Activated naive CD4-positive, alpha-beta T cell treated with anti-CD3 and anti-CD28 coated beads, Interleukin-2, amount 50 U/mL, for 72 hours (primary cell): ENCODE measurements around the gene TRAK1. TPM values are rescaled to one million over a fixed set of nuclear protein-coding genes. Genes with fewer than 3 reads are reported as not detected.

ENCODE experiments used
- ATAC-seq, 2 donors: fragments of 150-1000 bp; cut with Tn5 transposase; 2 replicates each; pipeline ENCODE4 v1.10.0; 2021; ENCODE audit warnings: mild to moderate bottlenecking in 2 of 2, moderate library complexity in 2 of 2
- DNase-seq, 2 donors: peaks; one replicate each; pipeline ENCODE4 v3.0.0; 2021 to 2022; ENCODE audit warnings: low spot score in 2 of 2
- H3K27ac Mint-ChIP-seq, 2 donors: one replicate each; pipeline ENCODE4 v1.8.0; 2022; ENCODE audit warnings: mild to moderate bottlenecking in 2 of 2, mixed read lengths in 2 of 2
- H3K36me3 Mint-ChIP-seq, 2 donors: one replicate each; pipeline ENCODE4 v1.8.0; 2022; ENCODE audit warnings: mixed read lengths in 2 of 2
- H3K9me3 Mint-ChIP-seq, 2 donors: one replicate each; pipeline ENCODE4 v1.8.0; 2022; ENCODE audit warnings: mixed read lengths in 2 of 2
- total RNA-seq, 2 donors: library from RNA; stranded (reverse); gene quantifications; one replicate each; pipeline ENCODE4 v1.2.3, GENCODE V29; 2022

TRAK1 gene
- total RNA-seq, 2 donors from 2014 or later = 19.1 to 33.1 TPM

GRCh38 chr3:42216931-42217333 lies 125.8 kb downstream of the TRAK1 start:
- ATAC-seq = peak; percentile 32 to 34
- peaks cover under 1 to 14% of the 10 kb centered on the region in 2 donors for H3K36me3 Mint-ChIP-seq
- no peaks in the 10 kb centered on the region for H3K9me3 Mint-ChIP-seq
- H3K27ac Mint-ChIP-seq = peak overlapping the region; percentile 19 to 93
- DNase-seq = no peak

- Mint-ChIP-seq H3K27ac (no peak overlapping the region), H3K36me3 (peaks cover 13 to 18% of the 10 kb centered on the region in 2 donors), H3K9me3 (no peaks in the 10 kb centered on the region)
- ATAC-seq (no peak), DNase-seq (no peak)
These were observed 129.4 kb downstream of the TRAK1 start for GRCh38 chr3:42220436-42221121.

- no peak for DNase-seq
- Mint-ChIP-seq H3K27ac (no peak overlapping the region), H3K36me3 (peaks cover 6 to 13% of the 10 kb centered on the region in 2 donors), H3K9me3 (no peaks in the 10 kb centered on the region)
- no peak for ATAC-seq
These were observed 132.0 kb downstream of the TRAK1 start for GRCh38 chr3:42222942-42223693.

GRCh38 chr3:42224178-42224577 lies 133.0 kb downstream of the TRAK1 start:
- no peak for ATAC-seq
- no peaks in the 10 kb centered on the region for H3K9me3 Mint-ChIP-seq
- no peak for DNase-seq
- peaks cover 5 to 13% of the 10 kb centered on the region in 2 donors for H3K36me3 Mint-ChIP-seq
- H3K27ac Mint-ChIP-seq = no peak overlapping the region

GRCh38 chr3:42224658-42225421 lies 133.7 kb downstream of the TRAK1 start:
- no peak for DNase-seq
- Mint-ChIP-seq H3K9me3 (no peaks in the 10 kb centered on the region), H3K36me3 (peaks cover 5 to 13% of the 10 kb centered on the region in 2 donors), H3K27ac (no peak overlapping the region)
- no peak for ATAC-seq

- no peak for ATAC-seq
- no peak for DNase-seq
- Mint-ChIP-seq H3K27ac (no peak overlapping the region), H3K36me3 (peaks cover 5 to 13% of the 10 kb centered on the region in 2 donors), H3K9me3 (no peaks in the 10 kb centered on the region)
These were observed 134.6 kb downstream of the TRAK1 start for GRCh38 chr3:42225486-42226363.

GRCh38 chr3:42226470-42227425 lies 135.6 kb downstream of the TRAK1 start:
- peak overlapping the region in 1 of 2 donors; percentile 9 for H3K27ac Mint-ChIP-seq
- no peaks in the 10 kb centered on the region for H3K9me3 Mint-ChIP-seq
- ATAC-seq (no peak), DNase-seq (no peak)
- H3K36me3 Mint-ChIP-seq = peaks cover 5 to 13% of the 10 kb centered on the region in 2 donors

GRCh38 chr3:42228796-42229195 lies 137.6 kb downstream of the TRAK1 start:
- Mint-ChIP-seq H3K9me3 (no peaks in the 10 kb centered on the region), H3K36me3 (peaks cover 3 to 7% of the 10 kb centered on the region in 2 donors), H3K27ac (peak overlapping the region in 1 of 2 donors; percentile 44)
- DNase-seq = no peak
- no peak for ATAC-seq

GRCh38 chr3:42229266-42229941 lies 138.2 kb downstream of the TRAK1 start:
- peaks cover 0 to 1% of the 10 kb centered on the region in 2 donors for H3K36me3 Mint-ChIP-seq
- H3K9me3 Mint-ChIP-seq = no peaks in the 10 kb centered on the region
- ATAC-seq (no peak), DNase-seq (no peak)
- no peak overlapping the region for H3K27ac Mint-ChIP-seq

- no peaks in the 10 kb centered on the region for H3K9me3 Mint-ChIP-seq
- DNase-seq (no peak), ATAC-seq (no peak)
These were observed 139.0 kb downstream of the TRAK1 start for GRCh38 chr3:42229942-42230688.

GRCh38 chr3:42230860-42231259 lies 139.7 kb downstream of the TRAK1 start:
- H3K36me3 Mint-ChIP-seq = peaks cover 0 to 6% of the 10 kb centered on the region in 2 donors
- H3K9me3 Mint-ChIP-seq = no peaks in the 10 kb centered on the region
- ATAC-seq = no peak

More at GRCh38 chr3:42229942-42230688, 139.0 kb downstream of the TRAK1 start:
- Mint-ChIP-seq H3K36me3 (peaks cover 0 to 2% of the 10 kb centered on the region in 2 donors), H3K27ac (peak overlapping the region in 1 of 2 donors; percentile 84)

GRCh38 chr3:42235532-42235931 lies 144.4 kb downstream of the TRAK1 start:
- DNase-seq (no peak), ATAC-seq (no peak)
- Mint-ChIP-seq H3K36me3 (peaks cover 6 to 21% of the 10 kb centered on the region in 2 donors), H3K9me3 (peaks cover 9 to 11% of the 10 kb centered on the region in 2 donors), H3K27ac (no peak overlapping the region)

More at GRCh38 chr3:42230860-42231259, 139.7 kb downstream of the TRAK1 start:
- DNase-seq = no peak
- H3K27ac Mint-ChIP-seq = no peak overlapping the region

GRCh38 chr3:42236611-42237010 lies 145.5 kb downstream of the TRAK1 start:
- no peak for ATAC-seq
- Mint-ChIP-seq H3K27ac (no peak overlapping the region), H3K9me3 (peaks cover 9 to 11% of the 10 kb centered on the region in 2 donors), H3K36me3 (peaks cover 6 to 21% of the 10 kb centered on the region in 2 donors)
- no peak for DNase-seq

GRCh38 chr3:42246091-42246490 lies 154.9 kb downstream of the TRAK1 start:
- ATAC-seq (no peak), DNase-seq (no peak)
- H3K36me3 Mint-ChIP-seq = no peaks in the 10 kb centered on the region
- H3K27ac Mint-ChIP-seq = no peak overlapping the region
- H3K9me3 Mint-ChIP-seq = no peaks in the 10 kb centered on the region
